Aorta (tissue), 5 donors: Measurements from ENCODE around the gene SGIP1. TPM values are rescaled to one million over a fixed set of nuclear protein-coding genes. Genes with fewer than 3 reads are reported as not detected.

Source experiments
- ATAC-seq: fragments of 200-7000 bp; cut with Tn5 transposase; one replicate; pipeline ENCODE4 v1.9.1; 2022; ENCODE audit warnings: moderate library complexity; ENCODE audit not compliant: low FRiP score
- DNase-seq, 2 donors: peaks; one replicate each; pipeline ENCODE4 v3.0.0-alpha.2; 2020
- H3K27ac ChIP-seq, 2 donors: one replicate each; pipeline ENCODE4 v1.5.1; 2013; ENCODE audit warnings: low read length in 2 of 2, mild to moderate bottlenecking in 2 of 2, moderate library complexity in 2 of 2, control low read depth in 1 of 2, inconsistent platforms in 1 of 2, low read depth in 1 of 2
- H3K27me3 ChIP-seq, 2 donors: one replicate each; pipeline ENCODE4 v1.6.1; 2013; ENCODE audit warnings: control low read depth in 1 of 2, low read length in 1 of 2, mild to moderate bottlenecking in 1 of 2, moderate library complexity in 1 of 2; ENCODE audit not compliant: insufficient read depth in 2 of 2, control insufficient read depth in 1 of 2
- H3K36me3 ChIP-seq, 2 donors: one replicate each; pipeline ENCODE4 v1.6.1; 2013; ENCODE audit warnings: control low read depth in 1 of 2, low read length in 1 of 2, mild to moderate bottlenecking in 1 of 2; ENCODE audit not compliant: insufficient read depth in 2 of 2, control insufficient read depth in 1 of 2
- H3K4me1 ChIP-seq, 2 donors: one replicate each; pipeline ENCODE4 v1.6.1; 2013; ENCODE audit warnings: low read length in 2 of 2, control low read depth in 1 of 2, mild to moderate bottlenecking in 1 of 2, moderate library complexity in 1 of 2; ENCODE audit not compliant: insufficient read depth in 2 of 2, control insufficient read depth in 1 of 2
- H3K4me3 ChIP-seq, 2 donors: one replicate each; pipeline ENCODE4 v1.5.1; 2013; ENCODE audit warnings: low read length in 2 of 2, control low read depth in 1 of 2, mild to moderate bottlenecking in 1 of 2
- H3K9me3 ChIP-seq: one replicate; pipeline ENCODE4 v1.6.1; 2013; ENCODE audit warnings: mild to moderate bottlenecking, low read length; ENCODE audit not compliant: control insufficient read depth
- WGBS, 2 donors: extraction: QIAGEN DNeasy Blood & Tissue Kit; methylation state at CpG; one replicate each; pipeline ENCODE4 v1.1.7; 2013; 5-methylcytosine and 5-hydroxymethylcytosine counted together
- intact Hi-C, 2 donors: fragments of 100-400 bp; cut with DNase I; formaldehyde crosslinking; loops; one replicate each; pipeline versions ENCODE4 v1.14.2 to v1.15.0; 2022
- polyA plus RNA-seq, 2 donors: library from polyadenylated mRNA; stranded (reverse); fragments of 200-250 nt; gene quantifications; one replicate each; pipeline ENCODE4 v1.2.3, GENCODE V29; 2013
- total RNA-seq, 2 donors: library from RNA; stranded (reverse); fragmentation: NEBNext Ultra II Directional; extraction: Animal tissue kit (Norgen Biotek cat#: 25700); gene quantifications; one replicate each; pipeline ENCODE4 v1.2.1, GENCODE V29; 2021
- donor health status: healthy with polysubstance abuse.
- donor health status: Bipolar disorder and iron deficiency.
- donor health status: DM: no; HTN: no; CAD: no.
- donor health status: DM: no; HTN: no; CAD: no.
- donor health status: DM: yes; HTN: yes; CAD: no.

SGIP1 gene
- total and polyA plus RNA-seq, 4 donors, result 10.9 to 73.2 (median 58.3) TPM

DNA sequence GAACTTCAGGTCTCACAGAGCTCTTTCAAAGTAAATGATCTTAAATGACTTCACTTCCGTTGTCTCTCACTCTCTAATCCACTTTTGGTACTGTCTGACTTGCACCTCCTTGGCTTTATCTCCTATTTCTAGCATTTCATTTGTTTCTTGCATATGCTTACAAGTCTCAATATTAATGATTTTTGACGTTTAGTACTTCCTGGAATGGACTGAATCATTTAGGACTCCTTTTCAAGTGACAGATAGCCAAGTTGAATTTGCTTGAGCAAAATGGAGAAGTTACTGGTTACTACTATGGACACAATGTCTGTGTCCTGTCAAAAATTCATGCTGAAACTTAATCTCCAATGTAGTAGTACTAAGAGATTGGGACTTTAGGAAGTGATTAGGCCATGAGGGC is 7.0 kb upstream of the SGIP1 start:
- no peaks in the 10 kb centered on the region for H3K27me3 ChIP-seq
- ATAC-seq (no peak), DNase-seq (no peak)
- H3K4me3 ChIP-seq, result no peak overlapping the region
- H3K9me3 ChIP-seq, result no peaks in the 10 kb centered on the region
- 80 to 83% methylated on average over 2 of the region's 2 CpGs for WGBS, 2 donors
- intact Hi-C loops, result no loop called here
- no peaks in the 10 kb centered on the region for H3K36me3 ChIP-seq
- peaks cover 0 to 2% of the 10 kb centered on the region in 2 donors for H3K4me1 ChIP-seq
- H3K27ac ChIP-seq, result no peak overlapping the region

DNA sequence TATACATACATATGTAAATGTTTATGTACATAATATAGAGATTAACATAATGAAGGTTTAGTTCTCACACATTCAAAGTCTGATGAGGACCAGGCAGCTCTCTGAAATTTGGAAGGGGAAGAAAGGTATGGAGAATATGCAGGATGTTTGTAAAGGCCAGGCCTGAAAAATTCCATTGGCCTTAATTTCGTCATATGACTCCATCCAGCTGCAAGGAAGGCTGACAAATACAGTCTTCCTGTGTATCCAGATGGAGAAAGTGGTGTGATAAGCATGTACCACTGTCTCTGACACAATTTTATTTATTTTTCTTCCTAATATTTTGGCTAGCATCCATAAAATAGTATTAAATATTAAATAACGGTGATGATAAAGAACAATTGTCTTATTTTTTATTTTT is 6.3 kb upstream of the SGIP1 start:
- ATAC-seq, result no peak
- intact Hi-C loops, result no loop called here
- WGBS, 2 donors, result 76 to 80% methylated on average over 2 of the region's 2 CpGs

DNA sequence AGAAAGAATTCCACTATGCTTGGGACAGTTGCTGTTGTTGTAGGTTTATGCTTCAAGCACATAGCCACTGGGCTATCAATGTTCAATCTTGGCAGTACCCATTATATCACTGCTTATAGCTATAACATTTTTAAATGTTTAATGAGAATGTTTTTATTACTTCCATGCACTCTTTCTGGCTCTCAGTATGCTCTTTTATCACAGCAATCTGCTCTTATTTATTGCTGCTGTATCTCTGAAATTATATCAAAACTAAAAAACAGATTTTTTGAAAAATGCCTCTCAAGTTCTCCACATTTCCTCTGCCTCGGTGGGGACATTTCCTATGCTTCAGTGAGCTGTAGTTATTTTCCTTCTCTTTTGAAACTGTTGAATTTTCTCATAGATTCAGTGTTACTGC is 5.4 kb upstream of the SGIP1 start:
- no peak for DNase-seq
- no peak overlapping the region for H3K27ac ChIP-seq
- intact Hi-C loops, result no loop called here
- peaks cover 0 to 2% of the 10 kb centered on the region in 2 donors for H3K4me1 ChIP-seq
- WGBS, 2 donors, result 22 to 30% methylated on average over 1 of the region's 1 CpG
- no peaks in the 10 kb centered on the region for H3K27me3 ChIP-seq
- no peak for ATAC-seq
- no peaks in the 10 kb centered on the region for H3K36me3 ChIP-seq
- no peak overlapping the region for H3K4me3 ChIP-seq
- no peaks in the 10 kb centered on the region for H3K9me3 ChIP-seq

More for the DNA sequence above, 6.3 kb upstream of the SGIP1 start:
- Histone ChIP-seq H3K4me1 (peaks cover 0 to 2% of the 10 kb centered on the region in 2 donors), H3K9me3 (no peaks in the 10 kb centered on the region), H3K4me3 (no peak overlapping the region), H3K27me3 (no peaks in the 10 kb centered on the region), H3K27ac (no peak overlapping the region), H3K36me3 (no peaks in the 10 kb centered on the region)
- no peak for DNase-seq

DNA sequence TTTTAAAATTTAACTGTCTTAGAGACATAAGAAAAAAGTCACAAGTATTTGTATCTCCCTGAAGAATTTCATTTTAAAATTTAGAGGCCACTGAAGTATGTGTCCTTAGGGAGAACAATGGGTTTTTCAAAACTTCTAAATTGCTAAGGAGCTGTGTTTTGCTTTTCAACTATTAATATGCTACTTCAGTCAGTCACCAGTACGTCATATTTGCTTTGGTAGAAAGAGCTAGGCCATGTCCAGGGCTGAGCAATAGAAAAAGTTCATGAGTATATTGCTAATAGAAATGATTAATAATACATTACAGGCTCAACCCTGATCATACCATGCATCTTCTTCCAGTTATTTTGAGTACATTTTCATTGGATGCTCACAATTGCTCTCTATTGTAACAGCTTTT is 1.7 kb upstream of the SGIP1 start:
- no peaks in the 10 kb centered on the region for H3K27me3 ChIP-seq
- peaks cover 2 to 3% of the 10 kb centered on the region in 2 donors for H3K4me1 ChIP-seq
- WGBS, 2 donors, result 3 to 10% methylated on average over 1 of the region's 1 CpG
- ATAC-seq (peak; percentile 13), DNase-seq (no peak)
- intact Hi-C loops, result loop anchor here (5.0 to 10.0 kb wide), 3 partner anchors 155 to 195 kb away; no protein-coding TSS in a partner anchor
- no peak overlapping the region for H3K4me3 ChIP-seq
- no peaks in the 10 kb centered on the region for H3K36me3 ChIP-seq
- no peaks in the 10 kb centered on the region for H3K9me3 ChIP-seq
- H3K27ac ChIP-seq, result peak overlapping the region in 1 of 2 donors; percentile 94

DNA sequence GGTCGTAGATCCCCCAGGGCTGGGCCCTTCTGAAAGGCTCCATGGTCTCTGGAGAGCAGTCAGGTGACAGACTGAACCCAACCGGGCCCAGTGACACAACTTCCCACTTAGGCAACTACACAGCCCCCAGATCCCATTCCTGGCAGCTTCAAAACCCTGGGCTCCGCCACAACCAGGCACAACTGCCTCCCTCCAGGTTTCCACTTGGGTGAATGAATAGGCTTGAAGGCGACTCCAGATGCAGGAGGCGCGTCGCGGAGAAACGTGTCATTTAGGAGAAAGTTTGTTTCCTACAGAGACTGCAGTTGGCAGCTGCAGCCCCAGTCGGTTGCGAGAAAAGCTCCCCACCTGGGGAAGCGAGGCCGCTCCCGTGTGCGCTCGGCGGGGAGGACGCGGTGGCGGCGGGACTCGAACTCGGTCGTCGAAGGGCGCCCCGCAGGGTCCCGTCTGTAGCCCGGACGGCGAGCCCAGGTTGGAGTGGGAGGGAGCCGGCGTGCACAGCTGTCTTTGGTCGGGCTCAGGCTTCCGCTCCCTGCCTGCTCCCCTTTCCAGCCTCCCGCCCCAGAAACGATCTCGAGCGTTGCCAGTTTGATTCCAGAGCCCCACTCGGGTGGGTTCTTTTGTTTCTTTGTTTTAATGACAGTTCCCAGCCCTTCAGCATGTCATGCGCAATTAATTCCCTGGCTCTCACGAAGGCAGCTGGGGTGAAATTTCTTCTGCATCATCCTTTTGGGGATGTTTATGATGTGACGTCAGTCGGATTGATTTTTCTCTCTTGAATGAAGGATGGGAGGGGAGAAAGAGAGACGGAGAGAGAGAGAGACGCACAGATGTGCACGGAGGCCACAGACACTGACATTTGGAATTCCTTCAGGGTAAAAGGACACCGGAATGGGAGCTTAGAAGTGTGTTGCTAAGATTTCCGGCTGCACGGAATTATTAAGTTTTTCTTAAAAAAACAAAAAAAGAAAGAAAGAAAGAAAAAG is 862 bp upstream of the SGIP1 start:
- H3K4me1 ChIP-seq, result peaks cover 2 to 3% of the 10 kb centered on the region in 2 donors
- intact Hi-C loops, result loop anchor here (5.0 to 10.0 kb wide), 3 partner anchors 154 to 194 kb away; no protein-coding TSS in a partner anchor
- WGBS, 2 donors, result 2 to 3% methylated on average over 48 to 50 of the region's 50 CpGs

DNA sequence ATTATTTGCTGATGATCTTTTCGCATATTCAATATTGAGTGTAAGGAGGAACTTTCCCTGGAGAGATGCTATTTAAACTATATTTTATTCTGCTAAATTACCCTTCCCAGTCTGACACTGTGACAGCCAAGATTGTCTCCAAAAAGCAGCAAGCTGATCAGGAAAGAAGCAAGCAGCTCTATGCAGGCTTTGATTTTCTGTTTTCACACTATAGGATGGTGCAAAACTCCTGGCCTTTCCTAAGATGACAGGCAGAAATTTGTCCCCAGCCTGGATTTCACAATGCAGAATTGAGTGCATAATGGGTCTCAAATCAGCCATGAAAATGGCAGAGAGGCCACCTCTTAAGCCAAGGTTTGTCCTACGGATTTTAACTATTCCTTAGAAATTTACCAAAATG is 1.1 kb downstream of the SGIP1 start:
- intact Hi-C loops, result loop anchor here in 1 of 2 donors (10.0 kb wide), 1 partner anchor 190 kb away; no protein-coding TSS in a partner anchor
- H3K27me3 ChIP-seq, result no peaks in the 10 kb centered on the region
- H3K27ac ChIP-seq, result peak overlapping the region; percentile 12 to 64
- H3K4me3 ChIP-seq, result peak overlapping the region; percentile 50 to 80
- 6 to 15% methylated on average over 2 of the region's 2 CpGs for WGBS, 2 donors
- H3K4me1 ChIP-seq, result peaks cover 2 to 7% of the 10 kb centered on the region in 2 donors
- H3K36me3 ChIP-seq, result no peaks in the 10 kb centered on the region
- ATAC-seq, result no peak
- DNase-seq, result no peak
- no peaks in the 10 kb centered on the region for H3K9me3 ChIP-seq

More for the DNA sequence above, 862 bp upstream of the SGIP1 start:
- Histone ChIP-seq H3K4me3 (peak overlapping the region; percentile 55 to 80), H3K27ac (peak overlapping the region; percentile 54 to 94), H3K9me3 (no peaks in the 10 kb centered on the region), H3K36me3 (no peaks in the 10 kb centered on the region), H3K27me3 (no peaks in the 10 kb centered on the region)
- DNase-seq (peak; percentile 49 to 78), ATAC-seq (peak; percentile 67)

DNA sequence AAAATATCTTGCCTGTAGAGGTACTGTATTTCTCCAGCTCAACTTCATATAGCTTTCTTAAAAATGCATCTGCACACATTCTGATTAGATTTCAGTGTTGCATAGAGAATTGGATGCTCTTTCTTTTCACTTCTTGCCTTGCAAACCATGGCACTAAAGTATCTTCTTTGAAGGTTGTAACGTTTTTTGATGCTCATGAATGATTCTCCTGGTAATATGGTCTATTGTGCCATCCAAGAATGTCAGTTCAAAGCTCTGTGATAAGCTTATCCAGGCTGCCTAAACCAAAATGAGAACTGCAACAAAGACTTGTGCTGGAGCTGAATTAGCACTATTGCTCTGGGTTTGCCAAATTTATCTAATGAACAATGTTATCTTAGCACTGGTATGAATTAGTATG is 1.9 kb downstream of the SGIP1 start:
- WGBS, 2 donors, result 3 to 5% methylated on average over 1 of the region's 1 CpG
- no peaks in the 10 kb centered on the region for H3K9me3 ChIP-seq
- H3K27me3 ChIP-seq, result no peaks in the 10 kb centered on the region
- ATAC-seq (no peak), DNase-seq (no peak)
- H3K36me3 ChIP-seq, result no peaks in the 10 kb centered on the region
- peak overlapping the region in 1 of 2 donors; percentile 12 for H3K27ac ChIP-seq
- peak overlapping the region; percentile 50 to 80 for H3K4me3 ChIP-seq
- intact Hi-C loops, result loop anchor here in 1 of 2 donors (10.0 kb wide), 1 partner anchor 189 kb away; no protein-coding TSS in a partner anchor
- peaks cover 7% of the 10 kb centered on the region in 2 donors for H3K4me1 ChIP-seq

DNA sequence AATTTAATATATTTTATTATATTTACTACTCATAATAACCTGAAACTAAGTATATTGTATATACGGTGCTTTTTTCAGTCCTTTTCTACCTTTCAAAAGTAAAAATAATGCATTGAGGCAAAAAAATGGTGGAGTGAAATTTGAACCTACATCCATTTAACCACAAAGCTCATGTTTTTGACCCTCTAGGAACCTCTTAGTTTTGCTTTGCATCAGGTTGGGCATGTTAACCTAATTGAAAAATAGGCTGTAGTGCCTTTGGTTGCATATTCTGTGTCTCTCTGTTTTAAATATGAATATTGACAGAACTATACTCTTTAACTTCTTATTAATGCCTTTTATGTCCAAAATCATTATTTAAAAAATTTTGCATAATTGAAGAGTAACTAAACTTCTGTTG is 3.8 kb downstream of the SGIP1 start:
- Histone ChIP-seq H3K27me3 (no peaks in the 10 kb centered on the region), H3K27ac (no peak overlapping the region), H3K36me3 (no peaks in the 10 kb centered on the region), H3K4me3 (no peak overlapping the region), H3K9me3 (no peaks in the 10 kb centered on the region), H3K4me1 (peaks cover 7 to 11% of the 10 kb centered on the region in 2 donors)
- no peak for ATAC-seq
- intact Hi-C loops, result loop anchor here in 1 of 2 donors (10.0 kb wide), 1 partner anchor 187 kb away; no protein-coding TSS in a partner anchor
- 41 to 71% methylated on average over 1 of the region's 1 CpG for WGBS, 2 donors
- DNase-seq, result no peak
